Endothelial cell (in vitro differentiated cells): ENCODE measurements around the gene CEP68. TPM values are rescaled to one million over a fixed set of nuclear protein-coding genes. Genes with fewer than 3 reads are reported as not detected.
A peak's percentile ranks its signal among the peaks of the same experiment; 100 is the strongest.
"Not testable (repeated sequence)": the region's sequence is repeated elsewhere in the genome, so short reads cannot be mapped to it uniquely, and the experiment has no call there.

Experiments used
- DNase-seq: peaks from one replicate; pipeline ENCODE4 v3.0.0; 2021; ENCODE audit warnings: low spot score
- H3K27ac Mint-ChIP-seq: one replicate; pipeline ENCODE4 v1.8.0; 2021; ENCODE audit warnings: mixed read lengths, inconsistent platforms; ENCODE audit not compliant: unreplicated experiment
- H3K27me3 Mint-ChIP-seq: one replicate; pipeline ENCODE4 v1.8.0; 2021; ENCODE audit warnings: mild to moderate bottlenecking, moderate library complexity, mixed read lengths, inconsistent platforms; ENCODE audit not compliant: unreplicated experiment
- H3K36me3 Mint-ChIP-seq: one replicate; pipeline ENCODE4 v1.8.0; 2021; ENCODE audit warnings: mild to moderate bottlenecking, low read depth, mixed read lengths, inconsistent platforms; ENCODE audit not compliant: unreplicated experiment
- H3K4me1 Mint-ChIP-seq: one replicate; pipeline ENCODE4 v1.8.0; 2021; ENCODE audit warnings: mild to moderate bottlenecking, mixed read lengths, inconsistent platforms; ENCODE audit not compliant: unreplicated experiment
- H3K4me3 Mint-ChIP-seq: one replicate; pipeline ENCODE4 v1.8.0; 2021; ENCODE audit warnings: mild to moderate bottlenecking, mixed read lengths, inconsistent platforms; ENCODE audit not compliant: unreplicated experiment
- H3K9me3 Mint-ChIP-seq: one replicate; pipeline ENCODE4 v1.8.0; 2021; ENCODE audit warnings: mixed read lengths, inconsistent platforms; ENCODE audit not compliant: unreplicated experiment
- total RNA-seq: library from RNA; stranded (reverse); fragmentation: NEBNext Ultra II Directional; extraction: Animal tissue kit (Norgen Biotek cat#: 25700); gene quantifications from one replicate; pipeline ENCODE4 v1.2.1, GENCODE V29; 2021; ENCODE audit not compliant: unreplicated experiment
- TF ChIP-seq, protein P1 (sequence below): fragments of 200-600 bp; sonication (generic); IDR thresholded peaks from one replicate; pipeline ENCODE4 v1.5.0; 2021; ENCODE audit warnings: antibody characterized with exemption; ENCODE audit not compliant: unreplicated experiment

The CEP68 gene
- total RNA-seq, 1 donor from 2014 or later: 63.3 TPM

GRCh38 chr2:65129286-65129825 lies 73.1 kb downstream of the CEP68 start:
- peaks cover 21% of the 10 kb centered on the region for H3K4me1 Mint-ChIP-seq
- peak overlapping the region; percentile 100 for H3K4me3 Mint-ChIP-seq
- DNase-seq: peak; percentile 54
- H3K27ac Mint-ChIP-seq: peak overlapping the region; percentile 99
- no peaks in the 10 kb centered on the region for H3K9me3 Mint-ChIP-seq
- H3K36me3 Mint-ChIP-seq: peaks cover 4% of the 10 kb centered on the region
- H3K27me3 Mint-ChIP-seq: peaks cover 21% of the 10 kb centered on the region
- TF ChIP-seq, protein P1, sequence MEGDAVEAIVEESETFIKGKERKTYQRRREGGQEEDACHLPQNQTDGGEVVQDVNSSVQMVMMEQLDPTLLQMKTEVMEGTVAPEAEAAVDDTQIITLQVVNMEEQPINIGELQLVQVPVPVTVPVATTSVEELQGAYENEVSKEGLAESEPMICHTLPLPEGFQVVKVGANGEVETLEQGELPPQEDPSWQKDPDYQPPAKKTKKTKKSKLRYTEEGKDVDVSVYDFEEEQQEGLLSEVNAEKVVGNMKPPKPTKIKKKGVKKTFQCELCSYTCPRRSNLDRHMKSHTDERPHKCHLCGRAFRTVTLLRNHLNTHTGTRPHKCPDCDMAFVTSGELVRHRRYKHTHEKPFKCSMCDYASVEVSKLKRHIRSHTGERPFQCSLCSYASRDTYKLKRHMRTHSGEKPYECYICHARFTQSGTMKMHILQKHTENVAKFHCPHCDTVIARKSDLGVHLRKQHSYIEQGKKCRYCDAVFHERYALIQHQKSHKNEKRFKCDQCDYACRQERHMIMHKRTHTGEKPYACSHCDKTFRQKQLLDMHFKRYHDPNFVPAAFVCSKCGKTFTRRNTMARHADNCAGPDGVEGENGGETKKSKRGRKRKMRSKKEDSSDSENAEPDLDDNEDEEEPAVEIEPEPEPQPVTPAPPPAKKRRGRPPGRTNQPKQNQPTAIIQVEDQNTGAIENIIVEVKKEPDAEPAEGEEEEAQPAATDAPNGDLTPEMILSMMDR: no peak

GRCh38 chr2:65129826-65130663 lies 73.8 kb downstream of the CEP68 start, which contains the start of gene RAB1A:
Gene RAB1A (minus strand): TSS chr2:65130106. CDS start chr2:65129915, 191 bp downstream.
- peaks cover 21% of the 10 kb centered on the region for H3K27me3 Mint-ChIP-seq
- peak; percentile 100 for DNase-seq
- H3K4me3 Mint-ChIP-seq: peak within 1 kb of the TSS; percentile 100
- TF ChIP-seq, protein P1: no peak
- no peaks in the 10 kb centered on the region for H3K9me3 Mint-ChIP-seq
- H3K4me1 Mint-ChIP-seq: peaks cover 22% of the 10 kb centered on the region
- peaks cover 4% of the 10 kb centered on the region for H3K36me3 Mint-ChIP-seq
- peak within 1 kb of the TSS; percentile 99 for H3K27ac Mint-ChIP-seq

DNA sequence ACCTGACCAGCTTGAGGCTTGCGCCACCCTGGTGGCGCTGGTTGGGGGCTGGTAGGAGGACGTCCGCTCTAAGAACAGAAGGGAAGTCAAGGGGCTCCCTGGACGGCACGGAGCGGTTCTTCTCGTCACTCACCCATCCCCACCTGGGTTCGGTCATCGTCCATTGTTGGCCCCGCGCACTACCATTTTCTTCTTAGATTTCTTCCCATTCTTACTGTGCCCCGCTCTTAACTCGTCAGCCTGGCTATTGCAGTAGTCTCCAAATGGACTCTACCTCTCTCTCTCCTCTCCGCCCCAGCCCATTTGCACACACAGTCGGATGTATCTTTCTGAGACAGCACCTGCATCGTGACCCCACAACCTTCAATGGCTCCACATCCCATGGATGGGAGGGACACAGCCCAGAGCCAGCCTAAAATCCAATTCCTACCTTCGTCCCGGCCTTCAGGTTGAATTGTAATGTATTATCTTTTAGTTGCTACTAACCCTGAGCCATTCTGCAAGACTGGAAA lies 74.5 kb downstream of the CEP68 start:
- Mint-ChIP-seq H3K9me3 (no peaks in the 10 kb centered on the region), H3K4me3 (peak overlapping the region; percentile 95), H3K27ac (peak overlapping the region; percentile 95), H3K27me3 (peaks cover 21% of the 10 kb centered on the region), H3K4me1 (peaks cover 22% of the 10 kb centered on the region), H3K36me3 (peaks cover 4% of the 10 kb centered on the region)
- no peak for DNase-seq
- TF ChIP-seq, protein P1: no peak

- peaks cover 23% of the 10 kb centered on the region for H3K27me3 Mint-ChIP-seq
Observed at GRCh38 chr2:65132930-65133329, 76.7 kb downstream of the CEP68 start.

GRCh38 chr2:65133626-65134025 lies 77.4 kb downstream of the CEP68 start:
- peaks cover 12% of the 10 kb centered on the region for H3K4me1 Mint-ChIP-seq
- no peaks in the 10 kb centered on the region for H3K9me3 Mint-ChIP-seq
- DNase-seq: no peak
- no peak overlapping the region for H3K4me3 Mint-ChIP-seq
- TF ChIP-seq, protein P1: no peak
- peaks cover 23% of the 10 kb centered on the region for H3K27me3 Mint-ChIP-seq
- H3K27ac Mint-ChIP-seq: no peak overlapping the region
- H3K36me3 Mint-ChIP-seq: peaks cover 4% of the 10 kb centered on the region

More at GRCh38 chr2:65132930-65133329, 76.7 kb downstream of the CEP68 start:
- peaks cover 14% of the 10 kb centered on the region for H3K4me1 Mint-ChIP-seq
- not testable (repeated sequence) for H3K9me3 Mint-ChIP-seq, H3K27ac Mint-ChIP-seq, DNase-seq, H3K36me3 Mint-ChIP-seq, H3K4me3 Mint-ChIP-seq
